ENCODE data around the gene PPP2R3A.
"Not testable (repeated sequence)": the region's sequence is repeated elsewhere in the genome, so short reads cannot be mapped to it uniquely, and the experiment has no call there.

The PPP2R3A gene

GRCh38 chr3:136075811-136076210, 110.3 kb downstream of the PPP2R3A start:
- Mint-ChIP-seq H3K4me3 (no peak overlapping the region), H3K4me1 (peaks cover 16% of the 10 kb centered on the region), H3K36me3 (ENCODE audit: low read depth) (peaks cover 29% of the 10 kb centered on the region), H3K9me3 (no peaks in the 10 kb centered on the region), H3K27me3 (ENCODE audit: low read depth, poor library complexity) (peaks cover 4% of the 10 kb centered on the region), H3K27ac (no peak overlapping the region)
- no peak for DNase-seq
- no peak for TF ChIP-seq CTCF (IDR thresholded peaks at IDR 0.05)

GRCh38 chr3:136078421-136079364, 113.2 kb downstream of the PPP2R3A start:
- peaks cover 48% of the 10 kb centered on the region for H3K36me3 Mint-ChIP-seq (ENCODE audit: low read depth)
- TF ChIP-seq CTCF (IDR thresholded peaks at IDR 0.05) = no peak
- no peak overlapping the region for H3K4me3 Mint-ChIP-seq
- H3K4me1 Mint-ChIP-seq = peaks cover 7% of the 10 kb centered on the region
- H3K27ac Mint-ChIP-seq = no peak overlapping the region
- peaks cover 10% of the 10 kb centered on the region for H3K9me3 Mint-ChIP-seq
- peaks cover 4% of the 10 kb centered on the region for H3K27me3 Mint-ChIP-seq (ENCODE audit: low read depth, poor library complexity)
- DNase-seq = no peak

- H3K9me3 Mint-ChIP-seq = peaks cover 38% of the 10 kb centered on the region
- peaks cover 92% of the 10 kb centered on the region for H3K36me3 Mint-ChIP-seq (ENCODE audit: low read depth)
- H3K27me3 Mint-ChIP-seq (ENCODE audit: low read depth, poor library complexity); H3K27ac Mint-ChIP-seq; H3K4me3 Mint-ChIP-seq; DNase-seq; H3K4me1 Mint-ChIP-seq: not testable (repeated sequence)
These were observed 118.3 kb downstream of the PPP2R3A start for GRCh38 chr3:136083641-136084382.

- H3K27ac Mint-ChIP-seq; H3K4me1 Mint-ChIP-seq; DNase-seq; H3K27me3 Mint-ChIP-seq (ENCODE audit: low read depth, poor library complexity); H3K4me3 Mint-ChIP-seq: not testable (repeated sequence)
- H3K9me3 Mint-ChIP-seq = peaks cover 46% of the 10 kb centered on the region
- H3K36me3 Mint-ChIP-seq (ENCODE audit: low read depth) = peaks cover 99% of the 10 kb centered on the region
These were observed 119.5 kb downstream of the PPP2R3A start for GRCh38 chr3:136085067-136085466.

- H3K27me3 Mint-ChIP-seq (ENCODE audit: low read depth, poor library complexity) = no peaks in the 10 kb centered on the region
- no peak for DNase-seq
- no peaks in the 10 kb centered on the region for H3K4me1 Mint-ChIP-seq
- peaks cover 59% of the 10 kb centered on the region for H3K36me3 Mint-ChIP-seq (ENCODE audit: low read depth)
- no peak overlapping the region for H3K4me3 Mint-ChIP-seq
- peaks cover 8% of the 10 kb centered on the region for H3K9me3 Mint-ChIP-seq
- no peak for TF ChIP-seq CTCF (IDR thresholded peaks at IDR 0.05)
- no peak overlapping the region for H3K27ac Mint-ChIP-seq
These were observed 128.2 kb downstream of the PPP2R3A start for GRCh38 chr3:136093771-136094170.

GRCh38 chr3:136105044-136105443, 139.5 kb downstream of the PPP2R3A start:
- TF ChIP-seq CTCF (IDR thresholded peaks at IDR 0.05) = no peak
- Mint-ChIP-seq H3K27me3 (ENCODE audit: low read depth, poor library complexity) (peaks cover 3% of the 10 kb centered on the region), H3K9me3 (no peaks in the 10 kb centered on the region), H3K36me3 (ENCODE audit: low read depth) (peaks cover 59% of the 10 kb centered on the region), H3K27ac (no peak overlapping the region), H3K4me1 (no peaks in the 10 kb centered on the region), H3K4me3 (no peak overlapping the region)
- no peak for DNase-seq
